ENCODE results near the gene TEAD2.

TEAD2 gene

GRCh38 chr19:49349567-49349966, 12.6 kb downstream of the TEAD2 start:
- DNase-seq (ENCODE audit: insufficient read length, low spot score): no peak
- FAIRE-seq: no peak
- TF ChIP-seq TAF1 (IDR thresholded peaks at IDR 0.05; ENCODE audit: low read depth, low read length) (no peak), PAX5 (IDR thresholded peaks at IDR 0.05; ENCODE audit: insufficient read depth, low read length, severe bottlenecking) (no peak)

- no peak for FAIRE-seq
Measured at GRCh38 chr19:49348305-49349189, 13.7 kb downstream of the TEAD2 start.

GRCh38 chr19:49347835-49348234, 14.4 kb downstream of the TEAD2 start:
- FAIRE-seq (peak; percentile 80), DNase-seq (ENCODE audit: insufficient read length, low spot score) (no peak)

More at GRCh38 chr19:49348305-49349189, 13.7 kb downstream of the TEAD2 start:
- no peak for DNase-seq (ENCODE audit: insufficient read length, low spot score)
- TF ChIP-seq POLR2A (IDR thresholded peaks at IDR 0.05; ENCODE audit: low read depth, low read length): no peak
- TF ChIP-seq POU2F2 (IDR thresholded peaks at IDR 0.05; ENCODE audit: low read depth, low read length): no peak
- no peak for TF ChIP-seq POLR2AphosphoS5 (IDR thresholded peaks at IDR 0.05; ENCODE audit: low read depth, low read length)
- no peak for TF ChIP-seq PAX5 (IDR thresholded peaks at IDR 0.05; ENCODE audit: insufficient read depth, low read length, severe bottlenecking)
- no peak for TF ChIP-seq SPI1 (IDR thresholded peaks at IDR 0.05; ENCODE audit: low read depth, low read length)
- TF ChIP-seq TAF1 (IDR thresholded peaks at IDR 0.05; ENCODE audit: low read depth, low read length): no peak

GRCh38 chr19:49347191-49347590, 15.0 kb downstream of the TEAD2 start:
- TF ChIP-seq SPI1 (IDR thresholded peaks at IDR 0.05; ENCODE audit: low read depth, low read length): no peak
- no peak for TF ChIP-seq POLR2A (IDR thresholded peaks at IDR 0.05; ENCODE audit: low read depth, low read length)
- no peak for TF ChIP-seq PAX5 (IDR thresholded peaks at IDR 0.05; ENCODE audit: insufficient read depth, low read length, severe bottlenecking)
- no peak for TF ChIP-seq TAF1 (IDR thresholded peaks at IDR 0.05; ENCODE audit: low read depth, low read length)
- TF ChIP-seq POU2F2 (IDR thresholded peaks at IDR 0.05; ENCODE audit: low read depth, low read length): no peak
- no peak for TF ChIP-seq POLR2AphosphoS5 (IDR thresholded peaks at IDR 0.05; ENCODE audit: low read depth, low read length)
- DNase-seq (ENCODE audit: insufficient read length, low spot score) (no peak), FAIRE-seq (no peak)

More at GRCh38 chr19:49347835-49348234, 14.4 kb downstream of the TEAD2 start:
- no peak for TF ChIP-seq POLR2AphosphoS5 (IDR thresholded peaks at IDR 0.05; ENCODE audit: low read depth, low read length)
- TF ChIP-seq PAX5 (IDR thresholded peaks at IDR 0.05; ENCODE audit: insufficient read depth, low read length, severe bottlenecking): no peak
- no peak for TF ChIP-seq TAF1 (IDR thresholded peaks at IDR 0.05; ENCODE audit: low read depth, low read length)
- TF ChIP-seq SPI1 (IDR thresholded peaks at IDR 0.05; ENCODE audit: low read depth, low read length): no peak
- no peak for TF ChIP-seq POLR2A (IDR thresholded peaks at IDR 0.05; ENCODE audit: low read depth, low read length)
- no peak for TF ChIP-seq POU2F2 (IDR thresholded peaks at IDR 0.05; ENCODE audit: low read depth, low read length)

- FAIRE-seq (no peak), DNase-seq (ENCODE audit: insufficient read length, low spot score) (no peak)
- no peak for TF ChIP-seq PAX5 (IDR thresholded peaks at IDR 0.05; ENCODE audit: insufficient read depth, low read length, severe bottlenecking)
- no peak for TF ChIP-seq SPI1 (IDR thresholded peaks at IDR 0.05; ENCODE audit: low read depth, low read length)
Measured at GRCh38 chr19:49344505-49345423, 17.5 kb downstream of the TEAD2 start.

- DNase-seq (ENCODE audit: insufficient read length, low spot score) (no peak), FAIRE-seq (no peak)
- no peak for TF ChIP-seq POLR2A (IDR thresholded peaks at IDR 0.05; ENCODE audit: low read depth, low read length)
- no peak for TF ChIP-seq PAX5 (IDR thresholded peaks at IDR 0.05; ENCODE audit: insufficient read depth, low read length, severe bottlenecking)
- no peak for TF ChIP-seq POLR2AphosphoS5 (IDR thresholded peaks at IDR 0.05; ENCODE audit: low read depth, low read length)
- TF ChIP-seq SPI1 (IDR thresholded peaks at IDR 0.05; ENCODE audit: low read depth, low read length): no peak
- no peak for TF ChIP-seq TAF1 (IDR thresholded peaks at IDR 0.05; ENCODE audit: low read depth, low read length)
- TF ChIP-seq POU2F2 (IDR thresholded peaks at IDR 0.05; ENCODE audit: low read depth, low read length): no peak
Measured at GRCh38 chr19:49343123-49343522, 19.1 kb downstream of the TEAD2 start.

- TF ChIP-seq POLR2A (IDR thresholded peaks at IDR 0.05; ENCODE audit: low read depth, low read length): no peak
- no peak for TF ChIP-seq SPI1 (IDR thresholded peaks at IDR 0.05; ENCODE audit: low read depth, low read length)
- no peak for TF ChIP-seq PAX5 (IDR thresholded peaks at IDR 0.05; ENCODE audit: insufficient read depth, low read length, severe bottlenecking)
- TF ChIP-seq TAF1 (IDR thresholded peaks at IDR 0.05; ENCODE audit: low read depth, low read length): no peak
- TF ChIP-seq POLR2AphosphoS5 (IDR thresholded peaks at IDR 0.05; ENCODE audit: low read depth, low read length): no peak
- no peak for TF ChIP-seq POU2F2 (IDR thresholded peaks at IDR 0.05; ENCODE audit: low read depth, low read length)
- FAIRE-seq (no peak), DNase-seq (ENCODE audit: insufficient read length, low spot score) (no peak)
Measured at GRCh38 chr19:49342291-49342721, 19.9 kb downstream of the TEAD2 start.

GRCh38 chr19:49340865-49341718, 21.1 kb downstream of the TEAD2 start:
- TF ChIP-seq POU2F2 (IDR thresholded peaks at IDR 0.05; ENCODE audit: low read depth, low read length) (no peak), PAX5 (IDR thresholded peaks at IDR 0.05; ENCODE audit: insufficient read depth, low read length, severe bottlenecking) (no peak), POLR2A (IDR thresholded peaks at IDR 0.05; ENCODE audit: low read depth, low read length) (0 out of 2 replicates have a peak, but pooled peaks have one; percentile 22), SPI1 (IDR thresholded peaks at IDR 0.05; ENCODE audit: low read depth, low read length) (no peak)
- no peak for DNase-seq (ENCODE audit: insufficient read length, low spot score)
- peak; percentile 16 for FAIRE-seq

All from GM12891 (cell line).